8988T (cell line): Measurements from ENCODE around the gene PLPP2.

ENCODE experiments used
- DNase-seq: peaks from one replicate; pipeline ENCODE4 v3.0.0; 2011

The PLPP2 gene

GRCh38 chr19:291006-291521 lies at the start of gene PLPP2:
TSS of gene PLPP2 (minus strand) at chr19:291403. CDS start at chr19:291336, 67 bp downstream.
- DNase-seq = no peak

GRCh38 chr19:340620-341385 lies 49.6 kb upstream of the PLPP2 start:
- no peak for DNase-seq

GRCh38 chr19:339262-339887 lies 48.2 kb upstream of the PLPP2 start:
- no peak for DNase-seq

- no peak for DNase-seq
Observed at GRCh38 chr19:338421-338820, 47.2 kb upstream of the PLPP2 start.

GRCh38 chr19:336067-336614 lies 44.9 kb upstream of the PLPP2 start:
- DNase-seq = no peak

GRCh38 chr19:335486-336066 lies 44.4 kb upstream of the PLPP2 start:
- DNase-seq = no peak

- DNase-seq = no peak
Observed at GRCh38 chr19:335072-335471, 43.9 kb upstream of the PLPP2 start.

- no peak for DNase-seq
Observed at GRCh38 chr19:334296-335071, 43.3 kb upstream of the PLPP2 start.

- no peak for DNase-seq
Observed at GRCh38 chr19:330503-330902, 39.3 kb upstream of the PLPP2 start.

- DNase-seq = no peak
Observed at GRCh38 chr19:329876-330275, 38.7 kb upstream of the PLPP2 start.

- no peak for DNase-seq
Observed at GRCh38 chr19:328025-328505, 36.9 kb upstream of the PLPP2 start.

- no peak for DNase-seq
Observed at GRCh38 chr19:327291-328024, 36.3 kb upstream of the PLPP2 start.

GRCh38 chr19:326871-327270 lies 35.7 kb upstream of the PLPP2 start:
- DNase-seq = no peak

- DNase-seq = no peak
Observed at GRCh38 chr19:325937-326565, 34.8 kb upstream of the PLPP2 start.

GRCh38 chr19:325173-325936 lies 34.2 kb upstream of the PLPP2 start:
- DNase-seq = no peak

GRCh38 chr19:324716-325115 lies 33.5 kb upstream of the PLPP2 start:
- DNase-seq = no peak

GRCh38 chr19:322616-323015 lies 31.4 kb upstream of the PLPP2 start:
- DNase-seq = no peak

- no peak for DNase-seq
Observed at GRCh38 chr19:318509-318774, 27.2 kb upstream of the PLPP2 start.

GRCh38 chr19:317710-318508 lies 26.7 kb upstream of the PLPP2 start:
- no peak for DNase-seq

- DNase-seq = no peak
Observed at GRCh38 chr19:315811-316210, 24.6 kb upstream of the PLPP2 start.
